Common myeloid progenitor, CD34-positive (primary cell): Measurements from ENCODE around the gene FAM234B. TPM values are rescaled to one million over a fixed set of nuclear protein-coding genes. Genes with fewer than 3 reads are reported as not detected.

Source experiments
- CTCF ChIA-PET: fragments of 350-600 bp; sonication (Branson Sonifier 250); formaldehyde crosslinking; loops from one replicate; lab custom pipeline; 2021; ENCODE audit warnings: antibody characterized with exemption; lab: Charles Lee
- POLR2A ChIA-PET: fragments of 350-600 bp; sonication (Branson Sonifier 250); formaldehyde crosslinking; loops from one replicate; lab custom pipeline; 2021; ENCODE audit warnings: antibody characterized with exemption; lab: Charles Lee
- DNase-seq, 3 donors: peaks; one replicate each; pipeline versions ENCODE4 v3.0.0 to v3.0.0-alpha.2; 2013
- H3K27ac ChIP-seq, 2 experiments: 1 replicate in 1 of 2; 2 replicates in 1 of 2; pipeline ENCODE4 v1.7.0; 2013; ENCODE audit warnings: inconsistent platforms in 2 of 2, low read length in 2 of 2, mild to moderate bottlenecking in 2 of 2, low read depth in 1 of 2, moderate library complexity in 1 of 2; ENCODE audit not compliant: severe bottlenecking in 2 of 2, insufficient read depth in 1 of 2, poor library complexity in 1 of 2
- H3K27me3 ChIP-seq, 5 experiments: replicated peaks in 2 of 5; 1 replicate in 3 of 5; 2 replicates in 2 of 5; pipeline versions ENCODE4 v1.6.1 to v1.7.0; 2013; ENCODE audit warnings: low read length in 4 of 5, mild to moderate bottlenecking in 2 of 5, moderate library complexity in 2 of 5, inconsistent platforms in 1 of 5; ENCODE audit not compliant: insufficient read depth in 5 of 5, control insufficient read depth in 4 of 5
- H3K36me3 ChIP-seq, 4 experiments: 1 replicate in 2 of 4; 2 replicates in 2 of 4; pipeline versions ENCODE4 v1.6.1 to v1.7.0; 2013; ENCODE audit warnings: low read length in 3 of 4, control low read depth in 1 of 4, mild to moderate bottlenecking in 1 of 4; ENCODE audit not compliant: control insufficient read depth in 4 of 4, insufficient read depth in 4 of 4
- H3K4me1 ChIP-seq, 4 experiments: 1 replicate in 3 of 4; 2 replicates in 1 of 4; pipeline versions ENCODE4 v1.6.1 to v1.7.1; 2013; ENCODE audit warnings: low read length in 3 of 4, mild to moderate bottlenecking in 3 of 4, control low read depth in 1 of 4, inconsistent platforms in 1 of 4, moderate library complexity in 1 of 4; ENCODE audit not compliant: control insufficient read depth in 4 of 4, insufficient read depth in 4 of 4; ENCODE audit errors: control extremely low read depth in 1 of 4
- H3K4me3 ChIP-seq, 7 experiments: 1 replicate in 4 of 7; 2 replicates in 3 of 7; pipeline versions ENCODE4 v1.5.1 to v1.7.0; 2013; ENCODE audit warnings: mild to moderate bottlenecking in 7 of 7, low read length in 6 of 7, moderate library complexity in 6 of 7, inconsistent platforms in 2 of 7, low read depth in 2 of 7, control low read depth in 1 of 7; ENCODE audit not compliant: insufficient read depth in 4 of 7, control insufficient read depth in 1 of 7; ENCODE audit errors: extremely low read depth in 1 of 7
- H3K9me3 ChIP-seq, 5 experiments: 1 replicate in 4 of 5; 2 replicates in 1 of 5; pipeline versions ENCODE4 v1.6.1 to v1.7.1; 2013; ENCODE audit warnings: low read length in 4 of 5, mild to moderate bottlenecking in 2 of 5, inconsistent platforms in 1 of 5, low read depth in 1 of 5, moderate library complexity in 1 of 5; ENCODE audit not compliant: control insufficient read depth in 4 of 5, insufficient read depth in 2 of 5; ENCODE audit errors: control extremely low read depth in 1 of 5
- WGBS: methylation state at CpG from one replicate; pipeline ENCODE4 v1.1.5; 2013; ENCODE audit not compliant: insufficient coverage; 5-methylcytosine and 5-hydroxymethylcytosine counted together
- polyA plus RNA-seq: library from polyadenylated mRNA; unstranded; fragments of 120-200 nt; gene quantifications from one replicate; pipeline ENCODE4 v1.2.1, GENCODE V29; 2013

FAM234B gene
- polyA plus RNA-seq, result 8.9 TPM

GRCh38 chr12:13044002-13044905, at the start of gene FAM234B:
TSS of gene FAM234B (plus strand) at chr12:13044381. CDS start at chr12:13044404, 23 bp downstream.
- ChIA-PET CTCF (interaction anchor here (0.6 to 3.3 kb wide), 11 partner anchors 10 to 871 kb away, joined by 3 to 13 read pairs (median 4); no protein-coding TSS in a partner anchor), POLR2A (interaction anchor here (0.8 to 1.0 kb wide), 2 partner anchors 16 to 41 kb away, joined by 3 read pairs; no protein-coding TSS in a partner anchor)
- H3K27me3 ChIP-seq, result no peaks in the 10 kb centered on the region
- H3K27ac ChIP-seq, result no peak within 1 kb of the TSS
- peak within 1 kb of the TSS; percentile 78 to 97 (median 93) for H3K4me3 ChIP-seq
- H3K4me1 ChIP-seq, result peaks cover 2 to 12% (median 6%) of the 10 kb centered on the region in 4 experiments
- peak; percentile 64 to 77 (median 73) for DNase-seq
- no peaks in the 10 kb centered on the region for H3K36me3 ChIP-seq
- no peaks in the 10 kb centered on the region for H3K9me3 ChIP-seq
- 2% methylated on average over 59 of the region's 74 CpGs for WGBS

DNA sequence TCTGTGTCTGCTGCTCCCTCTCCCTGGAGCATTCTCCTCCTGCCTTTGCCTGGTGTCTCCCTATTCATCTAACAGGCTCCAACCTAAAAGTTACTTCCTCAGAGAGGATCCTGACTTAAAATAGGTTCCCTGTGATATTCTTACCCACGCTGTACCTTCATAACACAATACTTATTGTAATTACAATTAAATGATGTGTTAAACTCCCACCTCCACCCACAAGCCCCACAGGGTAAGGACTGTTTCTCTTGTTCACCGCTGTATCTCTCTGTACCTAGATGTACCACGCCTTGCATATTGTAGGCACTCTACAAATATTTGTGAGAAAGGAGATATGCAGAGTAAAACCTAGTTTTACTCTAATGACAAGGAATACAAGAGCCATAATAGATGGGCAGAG, 49.1 kb upstream of the FAM234B start:
- DNase-seq, result no peak
- Histone ChIP-seq H3K27me3 (no peaks in the 10 kb centered on the region), H3K4me3 (no peak overlapping the region), H3K27ac (no peak overlapping the region), H3K4me1 (peaks cover 13 to 62% (median 46%) of the 10 kb centered on the region in 4 experiments), H3K9me3 (no peaks in the 10 kb centered on the region), H3K36me3 (peaks cover 0 to 13% (median 0%) of the 10 kb centered on the region in 4 experiments)
- ChIA-PET POLR2A (no interaction called here), CTCF (interaction anchor here (0.9 to 14.8 kb wide), 3 partner anchors 10 to 215 kb away, joined by 3 to 123 read pairs (median 7); no protein-coding TSS in a partner anchor)
- WGBS, result no CpG with 5 or more reads among the region's 3 CpGs

DNA sequence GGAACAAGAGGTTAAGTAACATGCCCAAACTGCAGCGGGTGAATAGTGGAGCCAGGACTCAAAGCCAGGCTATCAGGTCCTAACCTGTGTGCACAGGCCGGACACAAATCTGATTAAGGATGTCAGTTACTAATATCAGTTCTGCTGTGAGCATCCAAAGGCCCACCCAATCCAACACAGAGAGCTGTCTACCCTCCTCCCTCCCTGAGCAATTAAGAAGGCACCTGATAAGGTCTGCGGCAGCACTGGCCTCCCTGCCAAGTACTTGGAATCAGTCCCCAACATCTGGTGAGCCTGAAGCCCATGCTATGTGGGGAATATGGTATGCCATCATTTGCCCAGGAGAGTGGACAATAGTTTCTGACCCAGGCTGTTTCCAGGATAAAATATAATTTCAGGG, 48.0 kb upstream of the FAM234B start:
- Histone ChIP-seq H3K36me3 (peaks cover 0 to 13% (median 0%) of the 10 kb centered on the region in 4 experiments), H3K9me3 (no peaks in the 10 kb centered on the region), H3K27me3 (no peaks in the 10 kb centered on the region), H3K27ac (no peak overlapping the region), H3K4me1 (peaks cover 13 to 65% (median 49%) of the 10 kb centered on the region in 4 experiments), H3K4me3 (no peak overlapping the region)
- peak in 2 of 3 donors; percentile 27 to 47 for DNase-seq
- ChIA-PET POLR2A (no interaction called here), CTCF (interaction anchor here (1.1 to 14.8 kb wide), 4 partner anchors 10 to 218 kb away, joined by 3 to 123 read pairs (median 6); no protein-coding TSS in a partner anchor)
- WGBS, result 77% methylated on average over 2 of the region's 3 CpGs

- peak in 2 of 3 donors; percentile 20 to 33 for DNase-seq
- CTCF ChIA-PET, result interaction anchor here (1.0 to 14.8 kb wide), 6 partner anchors 11 to 217 kb away, joined by 3 to 123 read pairs (median 4); partner anchors contain the start of gene DDX47
- Histone ChIP-seq H3K9me3 (no peaks in the 10 kb centered on the region), H3K27ac (no peak overlapping the region), H3K27me3 (no peaks in the 10 kb centered on the region), H3K4me3 (no peak overlapping the region), H3K36me3 (peaks cover 0 to 13% (median 0%) of the 10 kb centered on the region in 4 experiments), H3K4me1 (peaks cover 14 to 63% (median 49%) of the 10 kb centered on the region in 4 experiments)
- POLR2A ChIA-PET, result no interaction called here
- 30% methylated on average over 3 of the region's 3 CpGs for WGBS
Observed at GRCh38 chr12:12997156-12997555, 47.0 kb upstream of the FAM234B start.

- CTCF ChIA-PET, result interaction anchor here (1.0 to 14.8 kb wide), 6 partner anchors 12 to 217 kb away, joined by 3 to 123 read pairs (median 4); partner anchors contain the start of gene DDX47
- Histone ChIP-seq H3K9me3 (no peaks in the 10 kb centered on the region), H3K27me3 (no peaks in the 10 kb centered on the region), H3K4me1 (peaks cover 12 to 59% (median 46%) of the 10 kb centered on the region in 4 experiments), H3K36me3 (peaks cover 0 to 13% (median 0%) of the 10 kb centered on the region in 4 experiments), H3K27ac (no peak overlapping the region), H3K4me3 (no peak overlapping the region)
- WGBS, result 73% methylated on average over 2 of the region's 2 CpGs
- POLR2A ChIA-PET, result no interaction called here
- no peak for DNase-seq
Observed at GRCh38 chr12:12997734-12998133, 46.4 kb upstream of the FAM234B start.

DNA sequence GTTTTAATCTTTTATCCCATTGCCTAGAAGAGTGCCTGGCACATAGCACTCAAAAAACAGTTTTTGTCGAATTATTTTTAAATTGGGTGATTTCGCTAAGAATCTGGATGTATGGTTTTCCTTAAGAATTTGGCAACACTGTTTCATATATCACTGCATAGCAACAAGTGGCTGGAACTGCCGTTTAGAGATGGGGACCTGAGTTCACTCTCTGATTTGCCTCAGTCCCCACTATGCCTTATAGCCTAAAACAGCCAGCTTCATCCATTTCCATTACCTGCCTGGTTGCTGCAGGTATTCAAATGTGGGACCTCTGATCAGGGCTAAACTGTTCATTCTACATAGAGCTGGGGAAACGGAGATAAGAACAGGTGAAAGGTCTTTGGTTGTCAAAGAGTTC, 45.9 kb upstream of the FAM234B start:
- Histone ChIP-seq H3K27ac (no peak overlapping the region), H3K9me3 (no peaks in the 10 kb centered on the region), H3K4me1 (peaks cover 7 to 57% (median 42%) of the 10 kb centered on the region in 4 experiments), H3K27me3 (no peaks in the 10 kb centered on the region), H3K36me3 (peaks cover 0 to 13% (median 0%) of the 10 kb centered on the region in 4 experiments), H3K4me3 (peak overlapping the region in 1 of 7 experiments; percentile 84)
- CTCF ChIA-PET, result interaction anchor here (1.0 to 14.8 kb wide), 4 partner anchors 10 to 212 kb away, joined by 4 to 123 read pairs (median 6); no protein-coding TSS in a partner anchor
- POLR2A ChIA-PET, result no interaction called here
- DNase-seq, result no peak
- WGBS, result 93% methylated on average over 3 of the region's 4 CpGs
